GM12865 (cell line): ENCODE measurements around the gene AARS1.
A peak's percentile ranks its signal among the peaks of the same experiment; 100 is the strongest.

Experiments
- DNase-seq: peaks from one replicate; pipeline ENCODE4 v3.0.0; 2010; ENCODE audit warnings: low read depth
- H3K4me3 ChIP-seq: 2 replicates; pipeline ENCODE4 v1.5.1; 2011; ENCODE audit warnings: mild to moderate bottlenecking, low read depth, low read length, control low read depth
- TF ChIP-seq, protein P1 (sequence below): IDR thresholded peaks from 2 replicates; pipeline ENCODE4 v1.5.1; 2011; ENCODE audit warnings: low read length, control low read depth, low read depth, inconsistent platforms; ENCODE audit not compliant: insufficient read depth; ENCODE audit errors: missing control alignments

The AARS1 gene

DNA sequence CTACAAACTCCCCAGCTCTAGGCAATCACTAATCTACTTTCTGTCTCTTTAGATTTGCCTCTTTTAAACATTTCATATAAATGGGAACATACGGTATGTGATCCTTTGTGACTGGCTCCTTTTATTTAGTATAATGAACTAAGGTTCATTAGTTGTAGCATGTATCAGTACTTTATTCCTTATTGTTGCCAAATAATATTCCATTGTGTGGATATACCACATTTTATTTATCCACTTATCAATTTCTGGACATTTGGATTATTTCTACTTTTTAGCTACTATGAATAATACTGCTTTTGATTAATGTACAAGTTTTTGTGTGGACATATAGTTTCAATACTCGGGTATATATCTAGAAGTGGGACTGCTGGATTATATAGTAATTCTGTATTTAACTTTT lies 17.6 kb upstream of the AARS1 start:
- no peak overlapping the region for H3K4me3 ChIP-seq
- DNase-seq: no peak
- TF ChIP-seq, protein P1, sequence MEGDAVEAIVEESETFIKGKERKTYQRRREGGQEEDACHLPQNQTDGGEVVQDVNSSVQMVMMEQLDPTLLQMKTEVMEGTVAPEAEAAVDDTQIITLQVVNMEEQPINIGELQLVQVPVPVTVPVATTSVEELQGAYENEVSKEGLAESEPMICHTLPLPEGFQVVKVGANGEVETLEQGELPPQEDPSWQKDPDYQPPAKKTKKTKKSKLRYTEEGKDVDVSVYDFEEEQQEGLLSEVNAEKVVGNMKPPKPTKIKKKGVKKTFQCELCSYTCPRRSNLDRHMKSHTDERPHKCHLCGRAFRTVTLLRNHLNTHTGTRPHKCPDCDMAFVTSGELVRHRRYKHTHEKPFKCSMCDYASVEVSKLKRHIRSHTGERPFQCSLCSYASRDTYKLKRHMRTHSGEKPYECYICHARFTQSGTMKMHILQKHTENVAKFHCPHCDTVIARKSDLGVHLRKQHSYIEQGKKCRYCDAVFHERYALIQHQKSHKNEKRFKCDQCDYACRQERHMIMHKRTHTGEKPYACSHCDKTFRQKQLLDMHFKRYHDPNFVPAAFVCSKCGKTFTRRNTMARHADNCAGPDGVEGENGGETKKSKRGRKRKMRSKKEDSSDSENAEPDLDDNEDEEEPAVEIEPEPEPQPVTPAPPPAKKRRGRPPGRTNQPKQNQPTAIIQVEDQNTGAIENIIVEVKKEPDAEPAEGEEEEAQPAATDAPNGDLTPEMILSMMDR: no peak

DNA sequence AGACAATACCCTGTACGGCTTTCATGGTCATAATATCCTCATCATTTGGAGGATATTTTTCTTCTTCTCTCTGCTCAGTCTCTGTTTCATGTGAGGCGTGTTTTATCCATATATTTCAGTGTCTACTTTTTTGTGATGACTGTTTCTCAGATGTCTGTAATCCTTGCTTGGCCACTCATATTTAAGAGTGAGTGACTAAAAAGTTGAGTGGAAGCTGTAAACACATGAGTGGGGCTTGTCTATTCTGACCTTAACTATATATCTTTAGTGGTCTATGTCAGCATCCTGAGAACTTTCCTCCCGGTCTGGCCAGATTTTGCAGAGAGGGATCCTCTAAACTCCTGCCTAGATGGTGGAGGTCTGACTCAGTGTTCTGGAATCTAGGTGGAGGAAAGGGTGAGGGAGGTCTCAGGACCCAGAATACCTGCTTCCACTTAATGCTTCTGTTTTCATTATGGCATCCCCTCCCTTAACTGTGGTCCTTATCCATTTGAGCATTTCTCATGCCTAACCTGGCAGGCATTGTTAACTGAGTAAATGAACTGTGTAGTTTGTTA lies 15.7 kb upstream of the AARS1 start:
- DNase-seq: no peak
- TF ChIP-seq, protein P1: no peak

DNA sequence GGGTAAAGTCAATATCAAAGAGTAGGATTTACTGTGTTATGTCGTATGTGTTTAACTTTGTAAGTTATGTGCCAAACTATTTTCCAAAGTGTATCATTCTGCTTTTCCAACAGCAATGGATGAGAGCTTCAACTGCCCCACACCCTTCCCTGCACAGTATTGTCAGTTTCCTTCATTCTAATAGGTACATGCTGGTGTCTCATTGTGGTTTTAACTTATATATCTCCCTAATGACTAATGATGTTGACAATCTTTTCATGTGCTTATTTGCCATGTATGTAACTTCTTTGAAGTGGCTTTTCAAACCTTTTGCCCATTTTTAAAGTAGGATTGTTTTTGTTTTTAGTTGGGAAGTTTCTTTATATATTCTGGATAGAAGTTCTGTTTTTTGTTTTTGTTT lies 13.4 kb upstream of the AARS1 start:
- DNase-seq: no peak
- no peak overlapping the region for H3K4me3 ChIP-seq
- TF ChIP-seq, protein P1: no peak

More for the DNA sequence above, 15.7 kb upstream of the AARS1 start:
- H3K4me3 ChIP-seq: no peak overlapping the region

DNA sequence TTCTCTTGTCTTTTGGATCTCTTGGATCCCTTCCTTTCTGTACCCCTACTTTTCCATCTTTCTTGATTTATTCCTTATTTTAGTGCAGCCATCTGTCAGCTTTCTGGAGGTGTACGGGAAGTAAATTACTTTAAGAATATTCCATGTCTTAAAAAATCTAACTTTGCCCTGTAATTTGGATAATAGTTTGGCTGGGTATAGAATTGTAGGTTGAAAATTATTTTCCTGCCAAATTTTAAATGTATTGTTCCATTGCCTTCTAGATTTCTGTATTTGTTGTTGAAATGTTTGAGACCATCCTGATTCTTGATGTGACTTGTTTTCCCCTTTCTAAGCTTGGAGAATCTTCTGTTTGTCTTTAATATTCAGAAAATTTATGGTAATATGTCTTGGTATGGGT lies 11.8 kb upstream of the AARS1 start:
- DNase-seq: no peak
- TF ChIP-seq, protein P1: no peak
- no peak overlapping the region for H3K4me3 ChIP-seq

DNA sequence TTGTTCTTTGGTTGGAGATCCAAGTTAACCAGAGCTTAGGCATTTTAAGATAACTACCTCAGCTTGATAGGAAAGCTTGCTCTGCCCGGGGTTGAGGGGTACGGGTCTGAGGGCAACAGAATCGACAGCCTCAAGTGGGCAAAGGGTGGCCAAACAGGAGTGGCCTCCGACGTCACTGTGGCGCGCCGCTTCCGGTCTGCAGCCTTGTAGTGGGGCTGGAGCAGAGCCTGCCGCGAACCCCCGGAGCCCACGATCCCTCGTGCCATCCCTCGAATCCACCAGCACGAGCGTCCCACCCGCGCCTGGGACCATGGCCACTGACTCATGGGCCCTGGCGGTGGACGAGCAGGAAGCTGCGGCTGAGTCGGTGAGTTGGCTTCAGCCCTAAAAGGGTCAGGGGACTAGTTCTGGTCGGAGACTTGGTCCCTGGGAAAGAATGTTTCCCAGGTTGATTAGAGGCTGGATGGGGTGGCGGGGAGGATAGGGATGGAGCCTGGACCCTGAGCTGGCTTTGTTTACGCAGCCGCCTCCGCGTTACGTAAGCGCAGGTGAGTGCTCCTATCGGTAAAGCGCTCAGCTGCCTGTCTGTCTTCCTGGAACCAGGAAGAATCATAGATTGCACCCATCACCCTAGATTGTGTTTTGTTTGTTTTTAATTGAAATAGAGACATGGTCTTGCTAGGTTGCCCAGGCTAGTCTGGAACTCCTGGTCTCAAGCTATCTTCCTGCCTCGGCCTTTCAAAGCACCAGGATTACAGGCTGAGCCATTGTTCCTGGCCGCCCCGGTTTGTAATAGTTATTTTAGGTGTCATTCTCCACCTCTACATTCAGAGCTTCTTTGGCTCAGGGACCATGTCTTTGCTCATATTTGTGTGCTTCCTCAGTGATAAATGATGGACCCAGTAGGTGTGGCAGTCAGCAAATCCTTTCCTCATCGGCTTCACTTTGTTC lies 10.0 kb upstream of the AARS1 start, which contains the start of gene DDX19B:
TSS of gene DDX19B (plus strand) at position 199 of the 951 bp plus-strand sequence. CDS start at position 311, 112 bp downstream.
- TF ChIP-seq, protein P1: no peak
- H3K4me3 ChIP-seq: peak within 1 kb of the TSS; percentile 91
- peak; percentile 81 for DNase-seq

DNA sequence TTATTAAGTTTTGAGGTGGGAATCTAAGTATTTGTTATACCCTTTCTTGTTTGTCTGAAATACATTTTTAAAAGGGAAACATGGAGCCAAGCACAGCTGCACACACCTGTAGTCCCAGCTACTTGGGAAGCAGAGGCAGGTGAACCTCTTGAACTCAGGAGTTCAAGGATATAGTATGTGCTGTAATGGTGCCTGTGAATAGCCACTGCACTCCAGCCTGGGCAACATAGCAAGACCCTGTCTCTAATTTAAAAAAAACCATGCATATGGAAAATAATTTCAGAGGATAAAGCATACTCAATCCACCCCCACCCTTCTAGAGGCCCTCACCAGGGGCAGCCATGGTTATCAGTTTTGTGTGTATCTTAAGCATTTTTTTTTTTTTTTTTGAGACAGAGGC lies 6.3 kb upstream of the AARS1 start:
- H3K4me3 ChIP-seq: no peak overlapping the region
- DNase-seq: no peak
- TF ChIP-seq, protein P1: no peak
